Measurements from ENCODE around the gene SPATA18. TPM values are rescaled to one million over a fixed set of nuclear protein-coding genes. Genes with fewer than 3 reads are reported as not detected.
A peak's percentile ranks its signal among the peaks of the same experiment; 100 is the strongest.

The SPATA18 gene
- total and polyA plus RNA-seq, 7 experiments from 2014 or later, result 0.34 TPM; not detected in 6

- intact Hi-C loops (cut with micrococcal nuclease), result no loop called here
- no peak overlapping the region for H3K27ac Mint-ChIP-seq
- H3K27me3 Mint-ChIP-seq, result peaks cover 50 to 68% (median 64%) of the 10 kb centered on the region in 5 donors
- Histone ChIP-seq H3K4me3 (ENCODE audit: low read length) (no peak overlapping the region), H3K27ac (ENCODE audit: low read depth, low read length) (no peak overlapping the region), H3K36me3 (ENCODE audit: control insufficient read depth in 2 of 3, insufficient read depth in 3 of 3, low read length in 3 of 3) (no peaks in the 10 kb centered on the region), H3K27me3 (ENCODE audit: control insufficient read depth in 2 of 2, insufficient read depth in 2 of 2, low read length in 2 of 2) (peaks cover 3 to 11% of the 10 kb centered on the region in 2 donors), H3K4me1 (ENCODE audit: control insufficient read depth in 2 of 2, insufficient read depth in 2 of 2, low read length in 2 of 2) (peaks cover 0 to 8% of the 10 kb centered on the region in 2 donors), H3K9me3 (ENCODE audit: control insufficient read depth in 2 of 3, low read length in 3 of 3) (no peaks in the 10 kb centered on the region)
- ChIA-PET POLR2A (no interaction called here), CTCF (no interaction called here)
- no peak overlapping the region for H3K4me3 Mint-ChIP-seq
- no peaks in the 10 kb centered on the region for H3K36me3 Mint-ChIP-seq
- peaks cover 0 to 2% (median 0%) of the 10 kb centered on the region in 11 donors for H3K9me3 Mint-ChIP-seq
- ATAC-seq (no peak), DNase-seq (no peak)
- H3K4me1 Mint-ChIP-seq, result peaks cover 0 to 19% (median 12%) of the 10 kb centered on the region in 7 donors
Measured at GRCh38 chr4:52049266-52049665, 1.8 kb upstream of the SPATA18 start.

- H3K4me3 ChIP-seq (ENCODE audit: low read length), result no peak overlapping the region
- ChIA-PET CTCF (no interaction called here), POLR2A (no interaction called here)
- H3K27ac ChIP-seq (ENCODE audit: low read depth, low read length), result no peak overlapping the region
- intact Hi-C loops (cut with micrococcal nuclease), result no loop called here
- peak; percentile 46 for ATAC-seq
- Mint-ChIP-seq H3K27me3 (peaks cover 52 to 72% (median 61%) of the 10 kb centered on the region in 5 donors), H3K36me3 (no peaks in the 10 kb centered on the region), H3K9me3 (peaks cover 0 to 2% (median 0%) of the 10 kb centered on the region in 11 donors), H3K4me3 (peak overlapping the region; percentile 44 to 78 (median 68)), H3K4me1 (peaks cover 0 to 19% (median 12%) of the 10 kb centered on the region in 7 donors), H3K27ac (no peak overlapping the region)
- DNase-seq, result peak in 1 of 9 donors; percentile 22
- H3K9me3 ChIP-seq (ENCODE audit: control insufficient read depth in 2 of 3, low read length in 3 of 3), result no peaks in the 10 kb centered on the region
- H3K36me3 ChIP-seq (ENCODE audit: control insufficient read depth in 2 of 3, insufficient read depth in 3 of 3, low read length in 3 of 3), result no peaks in the 10 kb centered on the region
- peaks cover 3 to 11% of the 10 kb centered on the region in 2 donors for H3K27me3 ChIP-seq (ENCODE audit: control insufficient read depth in 2 of 2, insufficient read depth in 2 of 2, low read length in 2 of 2)
- H3K4me1 ChIP-seq (ENCODE audit: control insufficient read depth in 2 of 2, insufficient read depth in 2 of 2, low read length in 2 of 2), result peaks cover 0 to 8% of the 10 kb centered on the region in 2 donors
Measured at GRCh38 chr4:52051615-52052474, 741 bp downstream of the SPATA18 start.

GRCh38 chr4:52052475-52052780, 1.3 kb downstream of the SPATA18 start:
- ChIA-PET CTCF (no interaction called here), POLR2A (no interaction called here)
- no peak overlapping the region for H3K4me3 ChIP-seq (ENCODE audit: low read length)
- no peaks in the 10 kb centered on the region for H3K36me3 ChIP-seq (ENCODE audit: control insufficient read depth in 2 of 3, insufficient read depth in 3 of 3, low read length in 3 of 3)
- intact Hi-C loops (cut with micrococcal nuclease), result no loop called here
- Mint-ChIP-seq H3K4me1 (peaks cover 0 to 19% (median 12%) of the 10 kb centered on the region in 7 donors), H3K4me3 (peak overlapping the region in 8 of 10 donors; percentile 44 to 78 (median 70)), H3K27ac (no peak overlapping the region), H3K9me3 (peaks cover 0 to 2% (median 0%) of the 10 kb centered on the region in 11 donors), H3K36me3 (no peaks in the 10 kb centered on the region), H3K27me3 (peaks cover 52 to 72% (median 56%) of the 10 kb centered on the region in 5 donors)
- H3K9me3 ChIP-seq (ENCODE audit: control insufficient read depth in 2 of 3, low read length in 3 of 3), result no peaks in the 10 kb centered on the region
- no peak for DNase-seq
- peaks cover 3 to 11% of the 10 kb centered on the region in 2 donors for H3K27me3 ChIP-seq (ENCODE audit: control insufficient read depth in 2 of 2, insufficient read depth in 2 of 2, low read length in 2 of 2)
- no peak for ATAC-seq
- H3K27ac ChIP-seq (ENCODE audit: low read depth, low read length), result no peak overlapping the region
- H3K4me1 ChIP-seq (ENCODE audit: control insufficient read depth in 2 of 2, insufficient read depth in 2 of 2, low read length in 2 of 2), result peaks cover 0 to 8% of the 10 kb centered on the region in 2 donors

GRCh38 chr4:52054254-52054653, 3.1 kb downstream of the SPATA18 start:
- Histone ChIP-seq H3K4me3 (ENCODE audit: low read length) (no peak overlapping the region), H3K36me3 (ENCODE audit: control insufficient read depth in 2 of 3, insufficient read depth in 3 of 3, low read length in 3 of 3) (no peaks in the 10 kb centered on the region), H3K27ac (ENCODE audit: low read depth, low read length) (no peak overlapping the region), H3K9me3 (ENCODE audit: control insufficient read depth in 2 of 3, low read length in 3 of 3) (no peaks in the 10 kb centered on the region), H3K27me3 (ENCODE audit: control insufficient read depth in 2 of 2, insufficient read depth in 2 of 2, low read length in 2 of 2) (peaks cover 3 to 9% of the 10 kb centered on the region in 2 donors), H3K4me1 (ENCODE audit: control insufficient read depth in 2 of 2, insufficient read depth in 2 of 2, low read length in 2 of 2) (peaks cover 0 to 8% of the 10 kb centered on the region in 2 donors)
- intact Hi-C loops (cut with micrococcal nuclease), result no loop called here
- no peak overlapping the region for H3K4me3 Mint-ChIP-seq
- H3K9me3 Mint-ChIP-seq, result no peaks in the 10 kb centered on the region
- DNase-seq (no peak), ATAC-seq (no peak)
- no peak overlapping the region for H3K27ac Mint-ChIP-seq
- peaks cover 43 to 63% (median 53%) of the 10 kb centered on the region in 5 donors for H3K27me3 Mint-ChIP-seq
- POLR2A ChIA-PET, result no interaction called here
- H3K4me1 Mint-ChIP-seq, result peaks cover 0 to 19% (median 12%) of the 10 kb centered on the region in 7 donors
- H3K36me3 Mint-ChIP-seq, result no peaks in the 10 kb centered on the region
- CTCF ChIA-PET, result no interaction called here

- H3K4me3 Mint-ChIP-seq, result no peak overlapping the region
- H3K9me3 Mint-ChIP-seq, result no peaks in the 10 kb centered on the region
- H3K9me3 ChIP-seq (ENCODE audit: control insufficient read depth in 2 of 3, low read length in 3 of 3), result no peaks in the 10 kb centered on the region
- peaks cover 32 to 47% (median 44%) of the 10 kb centered on the region in 5 donors for H3K27me3 Mint-ChIP-seq
- no peaks in the 10 kb centered on the region for H3K36me3 Mint-ChIP-seq
- ATAC-seq (no peak), DNase-seq (no peak)
- H3K4me3 ChIP-seq (ENCODE audit: low read length), result no peak overlapping the region
- ChIA-PET CTCF (no interaction called here), POLR2A (no interaction called here)
- no peaks in the 10 kb centered on the region for H3K27me3 ChIP-seq (ENCODE audit: control insufficient read depth in 2 of 2, insufficient read depth in 2 of 2, low read length in 2 of 2)
- H3K4me1 Mint-ChIP-seq, result peaks cover 0 to 6% (median 5%) of the 10 kb centered on the region in 7 donors
- H3K4me1 ChIP-seq (ENCODE audit: control insufficient read depth in 2 of 2, insufficient read depth in 2 of 2, low read length in 2 of 2), result peaks cover 0 to 2% of the 10 kb centered on the region in 2 donors
- intact Hi-C loops (cut with micrococcal nuclease), result no loop called here
- H3K27ac ChIP-seq (ENCODE audit: low read depth, low read length), result no peak overlapping the region
- H3K27ac Mint-ChIP-seq, result no peak overlapping the region
- H3K36me3 ChIP-seq (ENCODE audit: control insufficient read depth in 2 of 3, insufficient read depth in 3 of 3, low read length in 3 of 3), result no peaks in the 10 kb centered on the region
Measured at GRCh38 chr4:52057196-52057595, 6.1 kb downstream of the SPATA18 start.

- intact Hi-C loops (cut with micrococcal nuclease), result no loop called here
- CTCF ChIA-PET, result no interaction called here
- no peak for DNase-seq
- H3K27me3 ChIP-seq (ENCODE audit: control insufficient read depth in 2 of 2, insufficient read depth in 2 of 2, low read length in 2 of 2), result no peaks in the 10 kb centered on the region
- Mint-ChIP-seq H3K36me3 (no peaks in the 10 kb centered on the region), H3K27ac (no peak overlapping the region), H3K27me3 (peaks cover 23 to 44% (median 36%) of the 10 kb centered on the region in 5 donors), H3K9me3 (no peaks in the 10 kb centered on the region), H3K4me3 (no peak overlapping the region), H3K4me1 (no peaks in the 10 kb centered on the region)
- no peaks in the 10 kb centered on the region for H3K36me3 ChIP-seq (ENCODE audit: control insufficient read depth in 2 of 3, insufficient read depth in 3 of 3, low read length in 3 of 3)
- POLR2A ChIA-PET, result no interaction called here
- no peak overlapping the region for H3K27ac ChIP-seq (ENCODE audit: low read depth, low read length)
- H3K4me1 ChIP-seq (ENCODE audit: control insufficient read depth in 2 of 2, insufficient read depth in 2 of 2, low read length in 2 of 2), result no peaks in the 10 kb centered on the region
- no peak overlapping the region for H3K4me3 ChIP-seq (ENCODE audit: low read length)
- no peak for ATAC-seq
- no peaks in the 10 kb centered on the region for H3K9me3 ChIP-seq (ENCODE audit: control insufficient read depth in 2 of 3, low read length in 3 of 3)
Measured at GRCh38 chr4:52058275-52058674, 7.2 kb downstream of the SPATA18 start.

- DNase-seq, result no peak
- intact Hi-C loops (cut with micrococcal nuclease), result no loop called here
- Mint-ChIP-seq H3K4me1 (no peaks in the 10 kb centered on the region), H3K27ac (no peak overlapping the region), H3K36me3 (no peaks in the 10 kb centered on the region), H3K9me3 (no peaks in the 10 kb centered on the region), H3K4me3 (no peak overlapping the region), H3K27me3 (peaks cover 12 to 33% (median 27%) of the 10 kb centered on the region in 5 donors)
- Histone ChIP-seq H3K9me3 (ENCODE audit: control insufficient read depth in 2 of 3, low read length in 3 of 3) (no peaks in the 10 kb centered on the region), H3K4me3 (ENCODE audit: low read length) (no peak overlapping the region), H3K27ac (ENCODE audit: low read depth, low read length) (no peak overlapping the region), H3K27me3 (ENCODE audit: control insufficient read depth in 2 of 2, insufficient read depth in 2 of 2, low read length in 2 of 2) (no peaks in the 10 kb centered on the region), H3K4me1 (ENCODE audit: control insufficient read depth in 2 of 2, insufficient read depth in 2 of 2, low read length in 2 of 2) (no peaks in the 10 kb centered on the region), H3K36me3 (ENCODE audit: control insufficient read depth in 2 of 3, insufficient read depth in 3 of 3, low read length in 3 of 3) (no peaks in the 10 kb centered on the region)
- ATAC-seq, result no peak
- POLR2A ChIA-PET, result no interaction called here
- CTCF ChIA-PET, result no interaction called here
Measured at GRCh38 chr4:52059372-52059771, 8.3 kb downstream of the SPATA18 start.
